GM19099 (cell line): ENCODE results near the gene ZFR.

Experiments
- POLR2A ChIP-seq: IDR thresholded peaks from 3 replicates; pipeline ENCODE4 v1.6.1; 2011; ENCODE audit warnings: low read depth; ENCODE audit not compliant: insufficient read length; ENCODE audit errors: extremely low read depth

ZFR gene

GRCh38 chr5:32390819-32391591, 53.5 kb downstream of the ZFR start:
- no peak for TF ChIP-seq POLR2A

- no peak for TF ChIP-seq POLR2A
Measured at GRCh38 chr5:32388432-32389129, 56.0 kb downstream of the ZFR start.

- no peak for TF ChIP-seq POLR2A
Measured at GRCh38 chr5:32387841-32388240, 56.7 kb downstream of the ZFR start.

- TF ChIP-seq POLR2A = no peak
Measured at GRCh38 chr5:32387211-32387610, 57.3 kb downstream of the ZFR start.

- TF ChIP-seq POLR2A = no peak
Measured at GRCh38 chr5:32384621-32385020, 59.9 kb downstream of the ZFR start.

- TF ChIP-seq POLR2A = no peak
Measured at GRCh38 chr5:32383586-32383985, 61.0 kb downstream of the ZFR start.

GRCh38 chr5:32383065-32383464, 61.5 kb downstream of the ZFR start:
- TF ChIP-seq POLR2A = no peak

GRCh38 chr5:32379421-32379820, 65.1 kb downstream of the ZFR start:
- TF ChIP-seq POLR2A = no peak

- TF ChIP-seq POLR2A = no peak
Measured at GRCh38 chr5:32378966-32379365, 65.6 kb downstream of the ZFR start.

GRCh38 chr5:32369542-32370155, 74.9 kb downstream of the ZFR start:
- TF ChIP-seq POLR2A = no peak

GRCh38 chr5:32369032-32369431, 75.5 kb downstream of the ZFR start:
- no peak for TF ChIP-seq POLR2A

GRCh38 chr5:32365623-32366022, 78.9 kb downstream of the ZFR start:
- no peak for TF ChIP-seq POLR2A

GRCh38 chr5:32363030-32363429, 81.5 kb downstream of the ZFR start:
- no peak for TF ChIP-seq POLR2A

- no peak for TF ChIP-seq POLR2A
Measured at GRCh38 chr5:32362527-32362926, 82.0 kb downstream of the ZFR start.

- TF ChIP-seq POLR2A = no peak
Measured at GRCh38 chr5:32360906-32361305, 83.6 kb downstream of the ZFR start.

- no peak for TF ChIP-seq POLR2A
Measured at GRCh38 chr5:32358611-32359010, 85.9 kb downstream of the ZFR start.
